Peyer's patch (tissue), 4 donors: ENCODE results near the gene HACD3.

ENCODE experiments used
- POLR2A ChIP-seq, 2 donors: fragments of 450-650 bp; IDR thresholded peaks; one replicate each; pipeline ENCODE4 v1.5.1; 2017; ENCODE audit warnings: antibody characterized with exemption in 2 of 2, mild to moderate bottlenecking in 2 of 2, moderate library complexity in 2 of 2
- TF ChIP-seq, protein P1 (sequence below), 6 experiments: fragments of 450-650 bp in 4 of 6; fragments of 200-600 bp in 2 of 6; sonication (generic) in 1 of 6; IDR thresholded peaks; one replicate each; pipeline ENCODE4 v1.5.1; 2017 to 2019; ENCODE audit warnings: antibody characterized with exemption in 6 of 6, mild to moderate bottlenecking in 3 of 6, moderate library complexity in 1 of 6

DNA sequence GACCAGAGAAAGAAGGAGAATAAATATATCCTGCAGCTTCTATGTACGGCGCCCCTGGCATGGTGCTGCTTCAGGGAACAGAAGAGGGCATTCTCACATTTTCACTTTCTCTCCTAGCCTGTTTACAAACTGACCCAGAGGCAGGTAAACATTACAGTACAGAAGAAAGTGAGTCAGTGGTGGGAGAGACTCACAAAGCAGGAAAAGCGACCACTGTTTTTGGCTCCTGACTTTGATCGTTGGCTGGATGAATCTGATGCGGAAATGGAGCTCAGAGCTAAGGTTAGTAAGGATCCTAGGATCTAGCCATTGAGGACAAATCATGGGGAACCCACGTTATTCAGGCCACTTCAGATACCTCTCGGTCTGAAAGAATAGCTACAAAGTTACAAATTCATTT, 26.4 kb downstream of the HACD3 start:
- no peak for TF ChIP-seq POLR2A (IDR thresholded peaks at IDR 0.05)
- TF ChIP-seq, protein P1, sequence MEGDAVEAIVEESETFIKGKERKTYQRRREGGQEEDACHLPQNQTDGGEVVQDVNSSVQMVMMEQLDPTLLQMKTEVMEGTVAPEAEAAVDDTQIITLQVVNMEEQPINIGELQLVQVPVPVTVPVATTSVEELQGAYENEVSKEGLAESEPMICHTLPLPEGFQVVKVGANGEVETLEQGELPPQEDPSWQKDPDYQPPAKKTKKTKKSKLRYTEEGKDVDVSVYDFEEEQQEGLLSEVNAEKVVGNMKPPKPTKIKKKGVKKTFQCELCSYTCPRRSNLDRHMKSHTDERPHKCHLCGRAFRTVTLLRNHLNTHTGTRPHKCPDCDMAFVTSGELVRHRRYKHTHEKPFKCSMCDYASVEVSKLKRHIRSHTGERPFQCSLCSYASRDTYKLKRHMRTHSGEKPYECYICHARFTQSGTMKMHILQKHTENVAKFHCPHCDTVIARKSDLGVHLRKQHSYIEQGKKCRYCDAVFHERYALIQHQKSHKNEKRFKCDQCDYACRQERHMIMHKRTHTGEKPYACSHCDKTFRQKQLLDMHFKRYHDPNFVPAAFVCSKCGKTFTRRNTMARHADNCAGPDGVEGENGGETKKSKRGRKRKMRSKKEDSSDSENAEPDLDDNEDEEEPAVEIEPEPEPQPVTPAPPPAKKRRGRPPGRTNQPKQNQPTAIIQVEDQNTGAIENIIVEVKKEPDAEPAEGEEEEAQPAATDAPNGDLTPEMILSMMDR (IDR thresholded peaks at IDR 0.05), result no peak
